ENCODE data around the gene BOC.

The BOC gene

GRCh38 chr3:113247675-113248458, 36.5 kb downstream of the BOC start:
- Histone ChIP-seq H3K4me3 (no peak overlapping the region), H3K27ac (peak overlapping the region in 1 of 2 donors; percentile 68)
- no peak for DNase-seq (ENCODE audit: low spot score)
- TF ChIP-seq, protein P1, sequence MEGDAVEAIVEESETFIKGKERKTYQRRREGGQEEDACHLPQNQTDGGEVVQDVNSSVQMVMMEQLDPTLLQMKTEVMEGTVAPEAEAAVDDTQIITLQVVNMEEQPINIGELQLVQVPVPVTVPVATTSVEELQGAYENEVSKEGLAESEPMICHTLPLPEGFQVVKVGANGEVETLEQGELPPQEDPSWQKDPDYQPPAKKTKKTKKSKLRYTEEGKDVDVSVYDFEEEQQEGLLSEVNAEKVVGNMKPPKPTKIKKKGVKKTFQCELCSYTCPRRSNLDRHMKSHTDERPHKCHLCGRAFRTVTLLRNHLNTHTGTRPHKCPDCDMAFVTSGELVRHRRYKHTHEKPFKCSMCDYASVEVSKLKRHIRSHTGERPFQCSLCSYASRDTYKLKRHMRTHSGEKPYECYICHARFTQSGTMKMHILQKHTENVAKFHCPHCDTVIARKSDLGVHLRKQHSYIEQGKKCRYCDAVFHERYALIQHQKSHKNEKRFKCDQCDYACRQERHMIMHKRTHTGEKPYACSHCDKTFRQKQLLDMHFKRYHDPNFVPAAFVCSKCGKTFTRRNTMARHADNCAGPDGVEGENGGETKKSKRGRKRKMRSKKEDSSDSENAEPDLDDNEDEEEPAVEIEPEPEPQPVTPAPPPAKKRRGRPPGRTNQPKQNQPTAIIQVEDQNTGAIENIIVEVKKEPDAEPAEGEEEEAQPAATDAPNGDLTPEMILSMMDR (IDR thresholded peaks at IDR 0.05), result no peak

- peak overlapping the region in 1 of 2 donors; percentile 68 for H3K27ac ChIP-seq
- no peak overlapping the region for H3K4me3 ChIP-seq
- TF ChIP-seq, protein P1 (IDR thresholded peaks at IDR 0.05), result no peak
- DNase-seq (ENCODE audit: low spot score), result no peak
These were observed 37.8 kb downstream of the BOC start for GRCh38 chr3:113249111-113249510.

DNA sequence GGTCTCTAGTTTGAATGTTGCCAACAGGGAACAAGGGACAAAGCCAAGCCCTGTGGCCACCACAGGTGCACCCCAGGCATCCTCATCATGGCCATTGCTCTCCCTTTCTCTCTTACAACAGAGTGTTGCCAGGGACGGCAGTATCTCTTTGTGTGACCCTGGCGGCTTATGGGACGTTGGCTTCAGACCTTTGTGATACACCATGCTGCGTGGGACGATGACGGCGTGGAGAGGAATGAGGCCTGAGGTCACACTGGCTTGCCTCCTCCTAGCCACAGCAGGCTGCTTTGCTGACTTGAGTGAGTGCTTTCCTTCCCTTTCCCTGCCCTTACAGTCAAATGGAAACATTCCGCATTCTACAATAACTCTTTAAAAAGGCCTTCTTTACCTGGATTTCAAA, 38.2 kb downstream of the BOC start:
- H3K4me3 ChIP-seq, result no peak overlapping the region
- H3K27ac ChIP-seq, result peak overlapping the region in 1 of 2 donors; percentile 68
- TF ChIP-seq, protein P1 (IDR thresholded peaks at IDR 0.05), result no peak
- DNase-seq (ENCODE audit: low spot score), result no peak

GRCh38 chr3:113250566-113250965, 39.2 kb downstream of the BOC start:
- Histone ChIP-seq H3K27ac (no peak overlapping the region), H3K4me3 (no peak overlapping the region)
- TF ChIP-seq, protein P1 (IDR thresholded peaks at IDR 0.05), result no peak
- DNase-seq (ENCODE audit: low spot score), result no peak

- H3K27ac ChIP-seq, result no peak overlapping the region
- TF ChIP-seq, protein P1 (IDR thresholded peaks at IDR 0.05), result no peak
- no peak overlapping the region for H3K4me3 ChIP-seq
- DNase-seq (ENCODE audit: low spot score), result no peak
These were observed 40.5 kb downstream of the BOC start for GRCh38 chr3:113251817-113252216.

DNA sequence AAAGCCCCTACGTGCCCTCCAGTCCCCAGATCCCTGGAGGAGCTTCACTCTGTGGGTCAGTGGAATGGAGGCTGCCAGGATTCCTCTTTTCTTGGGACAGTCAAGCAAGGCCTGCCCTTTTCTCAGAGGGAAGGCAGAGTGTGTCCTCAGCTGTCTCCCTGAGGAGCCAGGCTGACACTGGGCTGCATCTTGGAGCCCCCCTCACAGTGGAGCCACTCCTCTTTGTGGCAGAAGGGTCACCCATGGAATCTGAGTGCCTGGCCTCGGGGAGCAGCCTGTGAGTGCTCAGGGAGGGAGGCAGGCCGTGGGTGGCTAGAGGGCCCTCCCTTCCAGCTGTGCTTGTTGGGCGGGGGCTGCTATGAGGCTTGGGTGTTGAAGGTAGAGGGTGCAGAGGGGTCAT, 41.2 kb downstream of the BOC start:
- H3K27ac ChIP-seq, result no peak overlapping the region
- no peak for DNase-seq (ENCODE audit: low spot score)

More for the DNA sequence above, 41.2 kb downstream of the BOC start:
- no peak overlapping the region for H3K4me3 ChIP-seq
- TF ChIP-seq, protein P1 (IDR thresholded peaks at IDR 0.05), result no peak
